SJSA1 (cell line): ENCODE measurements around the gene GASK1B. TPM values are rescaled to one million over a fixed set of nuclear protein-coding genes. Genes with fewer than 3 reads are reported as not detected.

Experiments used
- DNase-seq, 2 experiments: peaks; one replicate each; pipeline ENCODE4 v3.0.0-alpha.2; 2015 to 2020; ENCODE audit warnings: low spot score in 2 of 2, low read depth in 1 of 2
- H3K27ac ChIP-seq: fragments of 250-450 bp; sonication (Bioruptor Pico); 2 replicates; pipeline ENCODE4 v1.5.1; 2020; ENCODE audit warnings: mild to moderate bottlenecking, moderate library complexity
- H3K27me3 ChIP-seq: fragments of 250-450 bp; sonication (Bioruptor Pico); replicated peaks from 2 replicates; pipeline ENCODE4 v1.5.1; 2020; ENCODE audit warnings: mild to moderate bottlenecking, moderate library complexity
- H3K36me3 ChIP-seq: fragments of 250-450 bp; sonication (Bioruptor Pico); 2 replicates; pipeline ENCODE4 v1.5.1; 2020; ENCODE audit warnings: mild to moderate bottlenecking
- H3K4me1 ChIP-seq: fragments of 250-450 bp; sonication (Bioruptor Pico); replicated peaks from 2 replicates; pipeline ENCODE4 v1.6.1; 2021; ENCODE audit warnings: mild to moderate bottlenecking
- H3K4me3 ChIP-seq: fragments of 250-450 bp; sonication (Bioruptor Pico); 2 replicates; pipeline ENCODE4 v1.5.1; 2020; ENCODE audit warnings: mild to moderate bottlenecking
- H3K9me3 ChIP-seq: fragments of 250-450 bp; sonication (Bioruptor Pico); replicated peaks from 2 replicates; pipeline ENCODE4 v1.5.1; 2020; ENCODE audit warnings: mild to moderate bottlenecking
- total RNA-seq: library from RNA; depleted of rRNA; stranded (reverse); fragments of >200 nt; shearing (Covaris generic); gene quantifications from 2 replicates; pipeline ENCODE4 v1.2.3, GENCODE V29; 2014

Gene GASK1B
- total RNA-seq, 1 experiment from 2014 or later: 1.1 TPM

DNA sequence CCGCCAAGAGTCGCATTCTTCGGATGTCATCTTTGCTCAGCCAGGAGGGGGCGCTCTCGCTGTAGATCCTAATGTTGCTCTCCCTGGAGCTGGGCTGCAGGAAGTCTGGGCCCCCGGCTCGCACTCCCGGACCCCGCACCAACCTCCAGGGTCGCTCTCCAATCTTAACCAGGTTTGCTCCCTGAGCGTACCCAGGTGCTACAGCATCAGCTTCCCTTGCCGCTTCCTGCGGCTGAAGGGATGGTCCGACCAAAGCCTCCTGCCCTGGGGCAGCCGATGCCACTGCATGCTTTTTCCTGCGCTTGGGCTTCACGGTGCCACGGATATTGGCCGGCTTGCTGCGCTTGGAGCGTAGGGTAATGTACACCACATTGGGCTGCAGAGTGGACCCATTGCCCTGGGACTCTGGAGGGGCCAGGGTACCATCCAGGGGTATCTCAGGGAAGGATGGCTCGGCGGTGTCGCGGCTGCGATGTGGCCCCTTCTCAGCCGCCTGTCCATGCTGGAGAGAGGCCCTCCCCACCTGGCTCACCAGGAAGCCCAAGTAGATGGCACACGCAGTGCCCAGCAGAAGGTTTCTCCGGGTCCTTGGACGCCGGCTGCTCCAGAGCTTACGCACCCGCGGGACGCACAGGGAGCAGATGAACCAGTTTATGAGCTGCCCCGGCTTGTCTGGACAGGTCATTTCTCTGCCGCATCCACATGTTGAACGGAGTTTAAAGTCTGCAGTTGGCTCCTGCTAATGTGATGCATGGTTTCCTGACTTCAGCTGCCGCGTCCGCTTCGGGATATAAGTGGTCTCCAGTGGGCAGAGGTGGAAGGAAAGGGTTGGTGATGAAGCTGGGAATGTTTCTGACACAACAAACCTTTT, 1.9 kb downstream of the GASK1B start:
- Histone ChIP-seq H3K27me3 (no peaks in the 10 kb centered on the region), H3K4me3 (no peak overlapping the region), H3K4me1 (0 out of 2 replicates have a peak, but pooled peaks cover 3% of the 10 kb centered on the region), H3K9me3 (no peaks in the 10 kb centered on the region), H3K36me3 (no peaks in the 10 kb centered on the region), H3K27ac (no peak overlapping the region)
- no peak for DNase-seq

GRCh38 chr4:158169931-158170690, 2.7 kb downstream of the GASK1B start:
- Histone ChIP-seq H3K27ac (no peak overlapping the region), H3K4me3 (no peak overlapping the region)
- no peak for DNase-seq

DNA sequence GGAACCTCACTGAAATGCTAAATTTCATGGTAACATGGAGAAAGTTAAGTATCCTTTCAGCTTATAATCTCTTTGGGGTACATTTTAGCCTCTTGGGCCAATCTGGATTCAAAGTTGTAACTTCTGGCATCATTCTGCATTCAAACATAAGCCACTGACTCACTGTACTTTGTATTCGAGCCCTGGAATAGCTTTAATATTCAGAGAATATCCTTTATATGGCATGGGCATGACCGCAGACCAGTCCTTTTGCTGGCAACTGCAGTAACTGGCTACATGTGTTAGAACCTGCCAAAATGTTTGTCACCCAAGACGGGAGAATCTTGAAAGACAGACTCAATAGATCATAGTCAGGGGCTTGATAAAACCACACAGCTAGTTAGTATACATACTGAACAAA, 3.3 kb downstream of the GASK1B start:
- no peak overlapping the region for H3K27ac ChIP-seq
- no peak for DNase-seq
- no peak overlapping the region for H3K4me3 ChIP-seq
- H3K27me3 ChIP-seq: no peaks in the 10 kb centered on the region
- no peaks in the 10 kb centered on the region for H3K9me3 ChIP-seq
- H3K36me3 ChIP-seq: no peaks in the 10 kb centered on the region
- 0 out of 2 replicates have a peak, but pooled peaks cover 3% of the 10 kb centered on the region for H3K4me1 ChIP-seq

More at GRCh38 chr4:158169931-158170690, 2.7 kb downstream of the GASK1B start:
- Histone ChIP-seq H3K4me1 (0 out of 2 replicates have a peak, but pooled peaks cover 3% of the 10 kb centered on the region), H3K27me3 (no peaks in the 10 kb centered on the region), H3K9me3 (no peaks in the 10 kb centered on the region), H3K36me3 (no peaks in the 10 kb centered on the region)

DNA sequence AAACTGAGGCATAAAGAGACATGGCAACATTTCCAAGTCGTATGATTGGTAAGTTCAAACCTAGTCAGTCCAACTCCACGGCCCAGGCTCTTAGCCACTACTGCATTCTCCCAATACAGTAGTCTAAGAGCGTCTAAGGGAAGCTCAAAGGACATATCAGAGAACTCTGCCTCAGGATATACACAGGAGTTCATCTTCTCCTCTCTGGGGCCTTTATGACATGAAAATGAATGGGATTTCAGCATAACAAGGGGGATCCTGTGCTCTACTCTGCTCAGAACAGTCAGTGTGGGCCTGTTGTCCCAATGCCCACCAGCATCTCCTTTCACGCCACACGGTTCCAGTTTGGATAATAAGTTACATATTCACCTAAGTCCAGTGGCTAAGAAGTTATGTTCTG, 4.2 kb downstream of the GASK1B start:
- Histone ChIP-seq H3K36me3 (no peaks in the 10 kb centered on the region), H3K9me3 (no peaks in the 10 kb centered on the region), H3K4me3 (no peak overlapping the region), H3K27ac (no peak overlapping the region), H3K27me3 (no peaks in the 10 kb centered on the region), H3K4me1 (0 out of 2 replicates have a peak, but pooled peaks cover 3% of the 10 kb centered on the region)
- no peak for DNase-seq

DNA sequence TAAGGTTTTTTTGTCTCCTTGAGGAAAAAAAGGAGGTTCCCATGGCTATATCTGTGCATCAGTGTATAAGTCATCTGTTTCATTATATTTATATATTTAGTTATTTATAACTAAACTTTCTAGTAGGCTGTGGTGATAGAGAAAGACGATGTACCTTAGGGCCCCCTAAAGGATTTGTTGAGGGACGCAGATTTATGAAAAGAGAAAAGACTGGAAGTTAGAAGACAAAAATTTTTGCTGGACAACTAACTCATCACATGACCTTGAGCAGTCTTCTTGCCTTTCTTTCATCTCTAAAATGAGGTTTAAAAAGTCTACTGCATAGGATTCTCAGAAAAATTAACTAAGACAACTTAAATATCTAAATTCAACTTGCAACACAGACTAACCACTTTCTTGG, 6.1 kb downstream of the GASK1B start:
- Histone ChIP-seq H3K36me3 (no peaks in the 10 kb centered on the region), H3K27ac (no peak overlapping the region), H3K4me3 (no peak overlapping the region), H3K27me3 (no peaks in the 10 kb centered on the region), H3K4me1 (peaks cover 12% of the 10 kb centered on the region), H3K9me3 (no peaks in the 10 kb centered on the region)
- no peak for DNase-seq

DNA sequence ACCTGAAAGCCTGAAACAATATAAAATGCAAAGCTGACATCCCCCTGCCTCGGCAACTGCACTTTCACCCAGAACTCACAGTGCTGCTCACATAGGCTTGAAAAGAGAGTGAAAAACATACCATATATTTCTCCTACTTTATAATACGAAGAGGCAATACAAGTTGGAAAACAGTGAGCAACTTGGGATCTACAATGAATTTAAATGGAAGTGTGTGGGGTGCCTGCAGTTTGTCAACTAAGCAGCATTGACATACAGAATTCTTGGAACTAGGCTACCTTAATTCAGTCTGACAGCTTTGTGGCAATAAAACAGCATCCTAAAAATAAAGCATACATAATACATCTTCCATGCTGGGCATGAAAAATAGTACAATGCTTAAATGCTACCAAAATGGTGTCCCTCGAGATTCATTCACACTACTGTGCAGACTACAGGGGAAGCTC, 8.0 kb downstream of the GASK1B start:
- Histone ChIP-seq H3K27me3 (no peaks in the 10 kb centered on the region), H3K4me3 (no peak overlapping the region), H3K27ac (no peak overlapping the region), H3K9me3 (no peaks in the 10 kb centered on the region), H3K4me1 (peaks cover 28% of the 10 kb centered on the region), H3K36me3 (no peaks in the 10 kb centered on the region)
- no peak for DNase-seq

DNA sequence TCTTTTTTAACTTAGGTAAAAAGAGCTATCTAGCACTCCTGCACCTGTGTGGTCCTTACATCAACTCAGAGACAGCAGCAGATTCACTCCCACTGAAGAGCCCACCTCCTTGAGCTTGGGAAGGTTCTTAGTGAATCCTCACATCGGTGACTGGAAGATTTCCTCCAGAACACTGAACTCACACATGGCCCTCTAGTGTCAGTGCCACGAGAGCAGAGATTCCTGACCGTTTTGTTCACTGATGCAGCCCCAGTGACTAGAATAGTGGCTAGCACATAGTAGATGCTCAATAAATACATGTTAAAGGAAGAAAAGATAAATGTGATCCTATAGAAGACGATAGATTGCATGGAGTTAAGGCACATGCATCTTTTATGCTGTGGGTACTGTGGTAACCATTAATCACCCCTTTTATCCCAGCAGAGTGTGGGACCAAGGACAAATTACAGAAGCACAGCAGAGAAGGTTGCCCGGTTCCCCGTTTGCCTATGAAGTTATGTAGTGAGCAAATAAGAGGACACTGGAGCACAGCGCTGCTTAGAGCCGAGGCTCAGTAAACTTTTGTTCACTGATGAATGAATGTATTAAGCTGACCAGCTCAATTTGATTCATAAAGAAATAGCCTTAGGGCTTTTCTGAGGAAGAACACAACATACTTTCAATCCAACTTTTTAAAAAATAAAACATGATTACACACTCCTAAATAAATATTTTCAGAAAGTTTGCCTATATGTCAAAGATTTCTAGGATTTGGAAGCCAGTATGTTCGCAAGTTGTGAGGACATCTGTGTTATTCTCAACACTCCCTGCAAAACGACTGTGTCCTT, 8.7 kb downstream of the GASK1B start:
- H3K4me1 ChIP-seq: peaks cover 35% of the 10 kb centered on the region
- no peak for DNase-seq
- no peaks in the 10 kb centered on the region for H3K36me3 ChIP-seq
- H3K9me3 ChIP-seq: no peaks in the 10 kb centered on the region
- H3K4me3 ChIP-seq: no peak overlapping the region
- no peaks in the 10 kb centered on the region for H3K27me3 ChIP-seq
- no peak overlapping the region for H3K27ac ChIP-seq

GRCh38 chr4:158162631-158163030, 10.2 kb downstream of the GASK1B start:
- DNase-seq: no peak
- Histone ChIP-seq H3K27me3 (no peaks in the 10 kb centered on the region), H3K27ac (peak overlapping the region; percentile 89), H3K4me1 (peaks cover 42% of the 10 kb centered on the region), H3K4me3 (no peak overlapping the region), H3K9me3 (no peaks in the 10 kb centered on the region), H3K36me3 (no peaks in the 10 kb centered on the region)

DNA sequence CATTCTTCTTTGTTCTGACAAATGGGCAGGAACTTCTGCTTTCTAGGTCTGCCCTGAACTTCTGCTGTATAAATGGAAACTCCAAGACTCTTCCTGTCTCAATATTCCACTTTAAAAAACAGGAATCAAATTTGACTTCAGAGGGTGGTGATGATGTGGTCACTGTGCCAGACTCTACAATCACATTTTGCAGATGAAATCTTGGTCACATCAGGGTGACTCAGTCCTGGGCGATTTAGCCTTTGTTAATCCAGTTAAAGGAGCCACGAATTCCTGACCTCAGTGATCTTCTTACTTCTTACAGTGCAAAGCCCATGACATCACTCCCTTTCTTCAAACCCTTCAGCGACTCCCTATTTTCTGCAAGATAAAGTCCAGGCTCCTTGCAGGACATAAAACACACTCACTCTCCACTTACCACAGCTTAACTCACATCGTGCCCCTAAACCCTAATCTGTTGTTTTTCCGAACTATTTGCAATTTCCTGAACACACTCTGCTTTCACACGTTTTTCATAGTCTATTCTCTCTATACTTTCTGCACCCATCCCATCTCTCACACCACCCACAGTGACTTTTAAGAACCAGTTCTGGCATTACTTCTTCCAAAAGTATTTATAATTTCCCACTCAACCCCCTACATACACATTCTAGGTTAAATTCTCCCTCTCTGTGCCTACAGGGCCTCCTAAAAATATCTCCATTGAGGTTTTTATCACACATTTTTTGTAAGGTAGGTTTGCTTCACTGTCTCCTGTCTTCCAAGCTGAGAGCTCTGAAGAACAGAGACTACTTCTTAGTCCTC, 11.1 kb downstream of the GASK1B start:
- Histone ChIP-seq H3K4me1 (peaks cover 42% of the 10 kb centered on the region), H3K27me3 (no peaks in the 10 kb centered on the region), H3K36me3 (no peaks in the 10 kb centered on the region), H3K9me3 (no peaks in the 10 kb centered on the region), H3K4me3 (no peak overlapping the region), H3K27ac (peak overlapping the region; percentile 89)
- DNase-seq: peak; percentile 82 to 85

- peak overlapping the region; percentile 64 for H3K27ac ChIP-seq
- no peaks in the 10 kb centered on the region for H3K36me3 ChIP-seq
- DNase-seq: peak in 1 of 2 experiments; percentile 24
- H3K9me3 ChIP-seq: no peaks in the 10 kb centered on the region
- H3K4me1 ChIP-seq: peaks cover 42% of the 10 kb centered on the region
- H3K27me3 ChIP-seq: no peaks in the 10 kb centered on the region
- H3K4me3 ChIP-seq: no peak overlapping the region
These were observed 13.1 kb downstream of the GASK1B start for GRCh38 chr4:158159718-158160094.

- H3K4me3 ChIP-seq: no peak overlapping the region
- H3K36me3 ChIP-seq: no peaks in the 10 kb centered on the region
- peak; percentile 55 to 65 for DNase-seq
- H3K27ac ChIP-seq: peak overlapping the region; percentile 64
- H3K27me3 ChIP-seq: no peaks in the 10 kb centered on the region
- peaks cover 42% of the 10 kb centered on the region for H3K4me1 ChIP-seq
- H3K9me3 ChIP-seq: no peaks in the 10 kb centered on the region
These were observed 13.6 kb downstream of the GASK1B start for GRCh38 chr4:158159054-158159717.

DNA sequence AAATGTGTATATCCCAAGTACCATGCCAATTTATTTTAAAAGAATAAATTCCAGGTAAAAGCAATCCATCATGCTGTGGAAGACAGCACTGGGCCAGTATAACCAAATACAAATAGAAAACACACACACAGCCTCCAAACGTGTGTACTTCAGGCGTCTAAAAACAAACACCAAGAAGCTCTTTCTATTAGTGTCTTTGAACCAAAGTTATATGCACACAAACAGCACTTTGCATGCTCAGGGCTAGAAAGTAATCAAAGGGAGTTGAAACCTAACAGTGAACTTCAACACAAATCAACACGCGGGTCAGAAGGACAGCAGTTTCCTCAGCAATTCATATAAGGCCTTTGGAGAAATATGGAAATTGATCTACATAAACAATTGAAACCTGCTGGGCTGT, 15.4 kb downstream of the GASK1B start:
- Histone ChIP-seq H3K4me3 (no peak overlapping the region), H3K36me3 (no peaks in the 10 kb centered on the region), H3K27ac (no peak overlapping the region), H3K4me1 (peaks cover 38% of the 10 kb centered on the region), H3K9me3 (no peaks in the 10 kb centered on the region), H3K27me3 (no peaks in the 10 kb centered on the region)
- DNase-seq: no peak
